Neutrophil (primary cell): Measurements from ENCODE around the gene RSAD1.

Source experiments
- H3K27ac ChIP-seq: fragments of 200-600 bp; sonication (generic); 2 replicates; pipeline ENCODE4 v1.5.1; 2016; ENCODE audit warnings: mild to moderate bottlenecking, moderate library complexity
- H3K27me3 ChIP-seq: fragments of 200-600 bp; sonication (generic); 2 replicates; pipeline ENCODE4 v1.6.0; 2016; ENCODE audit warnings: mild to moderate bottlenecking
- H3K36me3 ChIP-seq: fragments of 200-600 bp; sonication (generic); 2 replicates; pipeline ENCODE4 v1.5.1; 2017
- H3K4me1 ChIP-seq, 2 experiments: fragments of 200-600 bp in 1 of 2; sonication (generic) in 1 of 2; 1 replicate in 1 of 2; 2 replicates in 1 of 2; pipeline versions ENCODE4 v1.5.1 to v1.6.1; 2013 to 2016; ENCODE audit warnings: low read depth in 1 of 2, low read length in 1 of 2, mild to moderate bottlenecking in 1 of 2, moderate library complexity in 1 of 2; ENCODE audit not compliant: control insufficient read depth in 1 of 2, insufficient read depth in 1 of 2
- H3K4me3 ChIP-seq, 2 experiments: fragments of 200-600 bp in 1 of 2; sonication (generic) in 1 of 2; 1 replicate in 1 of 2; 2 replicates in 1 of 2; pipeline ENCODE4 v1.5.1; 2013 to 2016; ENCODE audit warnings: low read depth in 1 of 2, low read length in 1 of 2, mild to moderate bottlenecking in 1 of 2, moderate library complexity in 1 of 2
- H3K9me3 ChIP-seq: fragments of 200-600 bp; sonication (generic); 2 replicates; pipeline ENCODE4 v1.5.1; 2016
- TF ChIP-seq, protein P1 (sequence below): fragments of 200-600 bp; sonication (generic); IDR thresholded peaks from 2 replicates; pipeline ENCODE4 v1.5.1; 2016; ENCODE audit warnings: antibody characterized with exemption

The RSAD1 gene

DNA sequence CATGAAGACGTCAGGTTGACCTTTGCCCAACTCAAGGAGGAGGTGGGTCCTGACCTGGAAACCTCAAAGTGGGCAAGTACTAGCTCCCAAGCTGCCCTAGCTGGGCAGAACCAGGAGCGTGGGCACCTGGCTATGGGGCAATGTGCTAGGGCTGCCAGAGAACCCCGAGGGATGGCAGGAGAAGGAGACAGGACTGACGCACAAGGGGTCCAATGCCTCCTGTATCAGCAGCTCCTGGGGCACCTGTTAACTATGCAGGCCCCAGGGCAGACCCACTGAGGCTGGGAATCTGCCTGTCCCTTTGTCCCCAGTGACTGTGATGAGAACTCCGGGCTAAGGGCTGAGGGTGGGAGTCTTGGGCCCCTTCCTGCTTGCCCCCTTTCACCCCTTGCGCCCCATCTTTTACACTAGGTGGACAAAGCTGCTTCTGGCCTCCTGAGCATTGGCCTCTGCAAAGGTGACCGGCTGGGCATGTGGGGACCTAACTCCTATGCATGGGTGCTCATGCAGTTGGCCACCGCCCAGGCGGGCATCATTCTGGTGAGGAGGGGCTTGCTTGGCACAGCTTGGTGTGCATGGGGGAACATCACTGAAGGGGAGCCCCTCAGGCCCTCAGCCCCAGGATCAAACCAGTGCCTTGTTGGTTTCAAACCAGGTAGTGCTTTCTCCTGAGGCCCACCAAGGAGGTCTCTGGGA is 17.7 kb upstream of the RSAD1 start:
- Histone ChIP-seq H3K27ac (no peak overlapping the region), H3K4me3 (no peak overlapping the region), H3K4me1 (no peaks in the 10 kb centered on the region), H3K36me3 (no peaks in the 10 kb centered on the region), H3K27me3 (no peaks in the 10 kb centered on the region), H3K9me3 (no peaks in the 10 kb centered on the region)
- TF ChIP-seq, protein P1, sequence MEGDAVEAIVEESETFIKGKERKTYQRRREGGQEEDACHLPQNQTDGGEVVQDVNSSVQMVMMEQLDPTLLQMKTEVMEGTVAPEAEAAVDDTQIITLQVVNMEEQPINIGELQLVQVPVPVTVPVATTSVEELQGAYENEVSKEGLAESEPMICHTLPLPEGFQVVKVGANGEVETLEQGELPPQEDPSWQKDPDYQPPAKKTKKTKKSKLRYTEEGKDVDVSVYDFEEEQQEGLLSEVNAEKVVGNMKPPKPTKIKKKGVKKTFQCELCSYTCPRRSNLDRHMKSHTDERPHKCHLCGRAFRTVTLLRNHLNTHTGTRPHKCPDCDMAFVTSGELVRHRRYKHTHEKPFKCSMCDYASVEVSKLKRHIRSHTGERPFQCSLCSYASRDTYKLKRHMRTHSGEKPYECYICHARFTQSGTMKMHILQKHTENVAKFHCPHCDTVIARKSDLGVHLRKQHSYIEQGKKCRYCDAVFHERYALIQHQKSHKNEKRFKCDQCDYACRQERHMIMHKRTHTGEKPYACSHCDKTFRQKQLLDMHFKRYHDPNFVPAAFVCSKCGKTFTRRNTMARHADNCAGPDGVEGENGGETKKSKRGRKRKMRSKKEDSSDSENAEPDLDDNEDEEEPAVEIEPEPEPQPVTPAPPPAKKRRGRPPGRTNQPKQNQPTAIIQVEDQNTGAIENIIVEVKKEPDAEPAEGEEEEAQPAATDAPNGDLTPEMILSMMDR: no peak

DNA sequence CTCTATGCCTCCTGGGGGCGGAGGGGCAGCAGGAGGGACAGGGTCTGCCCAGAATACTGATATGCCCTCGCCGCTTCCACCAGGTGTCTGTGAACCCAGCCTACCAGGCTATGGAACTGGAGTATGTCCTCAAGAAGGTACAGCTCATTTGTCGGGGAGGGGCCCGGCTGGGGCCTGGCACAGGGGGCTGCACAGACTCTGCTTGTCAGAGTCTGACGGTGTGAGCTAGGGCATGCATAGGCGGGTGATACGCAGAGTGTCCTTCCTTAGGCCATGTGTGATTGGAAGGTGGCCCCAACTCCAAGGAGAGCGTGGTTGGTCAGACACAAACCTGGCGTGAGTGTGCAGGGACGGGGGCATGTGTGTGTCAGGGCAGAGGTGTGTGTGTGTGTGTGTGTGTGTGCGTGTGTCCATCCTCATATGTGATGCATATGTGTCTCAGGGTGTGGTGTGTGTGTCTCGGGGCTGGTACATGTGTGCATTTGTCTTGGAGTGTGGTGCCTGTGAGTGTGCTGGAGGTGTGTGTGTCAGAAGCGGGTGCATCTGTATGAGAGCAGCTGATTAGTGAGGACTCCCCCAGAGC is 17.0 kb upstream of the RSAD1 start:
- no peak overlapping the region for H3K4me3 ChIP-seq
- H3K9me3 ChIP-seq: no peaks in the 10 kb centered on the region
- peaks cover 5% of the 10 kb centered on the region for H3K27me3 ChIP-seq
- no peak overlapping the region for H3K27ac ChIP-seq
- H3K4me1 ChIP-seq: no peaks in the 10 kb centered on the region
- TF ChIP-seq, protein P1: no peak
- no peaks in the 10 kb centered on the region for H3K36me3 ChIP-seq

DNA sequence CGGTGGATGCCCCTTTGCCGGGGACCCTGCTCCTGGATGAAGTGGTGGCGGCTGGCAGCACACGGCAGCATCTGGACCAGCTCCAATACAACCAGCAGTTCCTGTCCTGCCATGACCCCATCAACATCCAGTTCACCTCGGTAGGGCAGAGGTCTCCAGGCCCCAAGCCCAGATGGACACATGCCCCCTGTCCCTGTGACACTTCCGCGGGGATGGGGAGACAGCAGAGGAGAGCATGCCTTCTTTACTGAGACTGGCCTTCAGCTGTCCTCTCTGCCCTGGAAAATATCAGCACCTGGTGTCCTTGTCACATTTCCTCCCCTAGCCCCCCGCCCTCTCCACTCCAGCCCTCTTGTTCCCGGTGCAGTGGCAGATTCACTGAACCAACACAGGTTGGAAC is 16.2 kb upstream of the RSAD1 start:
- TF ChIP-seq, protein P1: no peak
- no peaks in the 10 kb centered on the region for H3K9me3 ChIP-seq
- H3K36me3 ChIP-seq: no peaks in the 10 kb centered on the region

DNA sequence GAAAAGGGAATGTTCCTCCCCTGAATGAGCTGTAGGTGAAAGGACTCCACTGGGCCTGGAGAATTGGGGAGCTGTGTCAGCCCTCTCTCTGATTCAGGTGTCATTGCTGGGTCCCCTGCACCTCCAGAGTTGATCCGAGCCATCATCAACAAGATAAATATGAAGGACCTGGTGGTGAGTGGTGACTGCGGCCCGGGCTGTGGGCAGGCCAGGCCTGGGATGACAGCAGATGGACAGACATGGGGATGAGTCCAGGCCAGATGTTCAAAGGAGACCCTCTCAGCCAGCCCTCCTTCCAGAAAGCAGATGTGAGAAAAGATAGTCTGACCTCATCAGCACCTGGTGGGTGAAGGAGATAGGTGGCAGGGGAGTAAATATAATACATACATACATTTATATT is 14.5 kb upstream of the RSAD1 start:
- TF ChIP-seq, protein P1: no peak
- Histone ChIP-seq H3K9me3 (no peaks in the 10 kb centered on the region), H3K4me1 (peaks cover 0 to 4% of the 10 kb centered on the region in 2 experiments), H3K27me3 (peaks cover 30% of the 10 kb centered on the region), H3K27ac (no peak overlapping the region), H3K4me3 (no peak overlapping the region), H3K36me3 (no peaks in the 10 kb centered on the region)

More for the DNA sequence above, 16.2 kb upstream of the RSAD1 start:
- Histone ChIP-seq H3K27me3 (peaks cover 13% of the 10 kb centered on the region), H3K4me1 (no peaks in the 10 kb centered on the region), H3K4me3 (no peak overlapping the region), H3K27ac (no peak overlapping the region)

DNA sequence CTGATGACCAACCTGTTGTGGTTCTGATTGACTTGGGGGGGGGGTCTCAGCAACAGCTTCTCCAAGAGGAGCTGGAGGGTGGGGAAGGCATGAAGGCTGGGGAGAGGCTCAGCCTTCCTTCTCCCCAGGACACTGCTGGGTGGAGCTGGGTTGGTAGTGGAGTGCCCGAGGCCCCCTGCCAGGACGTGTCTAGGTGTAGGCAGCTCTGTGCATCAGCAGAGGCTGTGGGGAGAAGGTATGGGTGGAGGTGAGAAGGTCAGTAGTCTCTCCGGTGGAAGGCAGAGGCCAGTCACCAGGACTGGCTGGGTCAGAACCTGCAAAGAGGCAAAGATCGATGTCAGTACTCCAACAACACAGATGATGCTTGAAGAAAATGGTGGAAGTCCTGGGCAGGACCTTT is 13.9 kb upstream of the RSAD1 start:
- no peaks in the 10 kb centered on the region for H3K9me3 ChIP-seq
- H3K36me3 ChIP-seq: no peaks in the 10 kb centered on the region
- no peak overlapping the region for H3K4me3 ChIP-seq
- H3K27ac ChIP-seq: no peak overlapping the region
- TF ChIP-seq, protein P1: no peak
- peaks cover 0 to 4% of the 10 kb centered on the region in 2 experiments for H3K4me1 ChIP-seq
- peaks cover 36% of the 10 kb centered on the region for H3K27me3 ChIP-seq
